MM.1S (cell line): ENCODE measurements around the gene SACS.

Experiments used
- DNase-seq: peaks from one replicate; pipeline ENCODE4 v3.0.0-alpha.2; 2015
- H2AFZ ChIP-seq: fragments of 300-600 bp; sonication (generic); 2 replicates; pipeline ENCODE4 v1.6.0; 2016; ENCODE audit warnings: antibody characterized with exemption, low read length
- H3F3A ChIP-seq: fragments of 300-600 bp; sonication (generic); 2 replicates; pipeline ENCODE4 v1.6.1; 2016; ENCODE audit warnings: mild to moderate bottlenecking, antibody characterized with exemption, low read length, moderate library complexity, mixed read lengths; ENCODE audit not compliant: insufficient read depth
- H3K27ac ChIP-seq: fragments of 300-600 bp; sonication (generic); 2 replicates; pipeline ENCODE4 v1.5.1; 2016; ENCODE audit warnings: mild to moderate bottlenecking, low read length
- H3K27me3 ChIP-seq: fragments of 300-600 bp; sonication (generic); replicated peaks from 2 replicates; pipeline ENCODE4 v1.6.0; 2016; ENCODE audit warnings: low read length; ENCODE audit not compliant: insufficient read depth
- H3K36me3 ChIP-seq: fragments of 300-600 bp; sonication (generic); replicated peaks from 2 replicates; pipeline ENCODE4 v1.6.1; 2016; ENCODE audit warnings: mild to moderate bottlenecking, low read length, mixed read lengths; ENCODE audit not compliant: insufficient read depth
- H3K4me1 ChIP-seq: fragments of 300-600 bp; sonication (generic); 2 replicates; pipeline ENCODE4 v1.6.1; 2016; ENCODE audit warnings: low read length, mixed read lengths
- H3K4me2 ChIP-seq: fragments of 300-600 bp; sonication (generic); 2 replicates; pipeline ENCODE4 v1.6.0; 2016; ENCODE audit warnings: low read depth, low read length
- H3K4me3 ChIP-seq: fragments of 300-600 bp; sonication (generic); 2 replicates; pipeline ENCODE4 v1.5.1; 2016; ENCODE audit warnings: low read length, mixed read lengths
- H3K79me2 ChIP-seq: fragments of 300-600 bp; sonication (generic); 2 replicates; pipeline ENCODE4 v1.6.1; 2016; ENCODE audit warnings: mixed run types, low read length, mixed read lengths
- H3K9ac ChIP-seq: fragments of 300-600 bp; sonication (generic); 2 replicates; pipeline ENCODE4 v1.6.1; 2016; ENCODE audit warnings: low read length, mixed read lengths
- H3K9me2 ChIP-seq: fragments of 300-600 bp; sonication (generic); replicated peaks from 2 replicates; pipeline ENCODE4 v1.6.1; 2016; ENCODE audit warnings: mild to moderate bottlenecking, low read length, mixed read lengths; ENCODE audit not compliant: insufficient read depth
- H3K9me3 ChIP-seq: fragments of 300-600 bp; sonication (generic); replicated peaks from 2 replicates; pipeline ENCODE4 v1.6.1; 2016; ENCODE audit warnings: mild to moderate bottlenecking, low read length, mixed read lengths; ENCODE audit not compliant: insufficient read depth
- H4K20me1 ChIP-seq: fragments of 300-600 bp; sonication (generic); 2 replicates; pipeline ENCODE4 v1.6.1; 2016; ENCODE audit warnings: mild to moderate bottlenecking, low read length, moderate library complexity, mixed read lengths; ENCODE audit not compliant: insufficient read depth
- EZH2 ChIP-seq: fragments of 300-600 bp; sonication (generic); optimal IDR thresholded peaks from 2 replicates; pipeline ENCODE3; 2017; ENCODE audit warnings: low read depth, mild to moderate bottlenecking, antibody characterized with exemption, low read length, mixed read lengths
- EZH2phosphoT487 ChIP-seq: fragments of 300-600 bp; sonication (generic); IDR thresholded peaks from 2 replicates; pipeline ENCODE4 v1.6.1; 2018; ENCODE audit warnings: antibody characterized with exemption, low read length
- TF ChIP-seq, protein P1 (sequence below): fragments of 300-600 bp; sonication (generic); IDR thresholded peaks from 2 replicates; pipeline ENCODE4 v1.5.1; 2016; ENCODE audit warnings: antibody characterized with exemption, low read length, mixed read lengths

Gene SACS

GRCh38 chr13:23460309-23460708 lies 26.8 kb upstream of the SACS start:
- Histone ChIP-seq H3K27ac (no peak overlapping the region), H3K4me3 (no peak overlapping the region), H3K27me3 (no peaks in the 10 kb centered on the region), H2AFZ (no peak overlapping the region), H3K4me1 (no peaks in the 10 kb centered on the region), H3K36me3 (no peaks in the 10 kb centered on the region), H3K9ac (no peak overlapping the region), H3K9me3 (no peaks in the 10 kb centered on the region), H4K20me1 (no peaks in the 10 kb centered on the region), H3K4me2 (no peak overlapping the region), H3K79me2 (no peaks in the 10 kb centered on the region), H3K9me2 (no peaks in the 10 kb centered on the region), H3F3A (no peaks in the 10 kb centered on the region)
- no peak for DNase-seq
- TF ChIP-seq EZH2phosphoT487 (no peak), EZH2 (no peak)
- TF ChIP-seq, protein P1, sequence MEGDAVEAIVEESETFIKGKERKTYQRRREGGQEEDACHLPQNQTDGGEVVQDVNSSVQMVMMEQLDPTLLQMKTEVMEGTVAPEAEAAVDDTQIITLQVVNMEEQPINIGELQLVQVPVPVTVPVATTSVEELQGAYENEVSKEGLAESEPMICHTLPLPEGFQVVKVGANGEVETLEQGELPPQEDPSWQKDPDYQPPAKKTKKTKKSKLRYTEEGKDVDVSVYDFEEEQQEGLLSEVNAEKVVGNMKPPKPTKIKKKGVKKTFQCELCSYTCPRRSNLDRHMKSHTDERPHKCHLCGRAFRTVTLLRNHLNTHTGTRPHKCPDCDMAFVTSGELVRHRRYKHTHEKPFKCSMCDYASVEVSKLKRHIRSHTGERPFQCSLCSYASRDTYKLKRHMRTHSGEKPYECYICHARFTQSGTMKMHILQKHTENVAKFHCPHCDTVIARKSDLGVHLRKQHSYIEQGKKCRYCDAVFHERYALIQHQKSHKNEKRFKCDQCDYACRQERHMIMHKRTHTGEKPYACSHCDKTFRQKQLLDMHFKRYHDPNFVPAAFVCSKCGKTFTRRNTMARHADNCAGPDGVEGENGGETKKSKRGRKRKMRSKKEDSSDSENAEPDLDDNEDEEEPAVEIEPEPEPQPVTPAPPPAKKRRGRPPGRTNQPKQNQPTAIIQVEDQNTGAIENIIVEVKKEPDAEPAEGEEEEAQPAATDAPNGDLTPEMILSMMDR, result no peak

GRCh38 chr13:23458989-23459388 lies 25.5 kb upstream of the SACS start:
- Histone ChIP-seq H3K36me3 (no peaks in the 10 kb centered on the region), H3K9me3 (no peaks in the 10 kb centered on the region), H4K20me1 (no peaks in the 10 kb centered on the region), H3K4me3 (no peak overlapping the region), H3K4me1 (no peaks in the 10 kb centered on the region), H3K27ac (no peak overlapping the region), H3K27me3 (no peaks in the 10 kb centered on the region), H3K4me2 (no peak overlapping the region), H3K79me2 (no peaks in the 10 kb centered on the region), H3F3A (no peaks in the 10 kb centered on the region), H3K9me2 (no peaks in the 10 kb centered on the region), H2AFZ (no peak overlapping the region), H3K9ac (no peak overlapping the region)
- DNase-seq, result no peak
- no peak for TF ChIP-seq EZH2phosphoT487
- TF ChIP-seq, protein P1, result no peak
- no peak for TF ChIP-seq EZH2

- H3K79me2 ChIP-seq, result no peaks in the 10 kb centered on the region
- no peak overlapping the region for H3K4me2 ChIP-seq
- H3K9me2 ChIP-seq, result no peaks in the 10 kb centered on the region
- H3K4me3 ChIP-seq, result no peak overlapping the region
- H3K27ac ChIP-seq, result no peak overlapping the region
- no peaks in the 10 kb centered on the region for H3K4me1 ChIP-seq
- H3K36me3 ChIP-seq, result no peaks in the 10 kb centered on the region
- H3F3A ChIP-seq, result no peaks in the 10 kb centered on the region
- no peaks in the 10 kb centered on the region for H3K9me3 ChIP-seq
- no peak for TF ChIP-seq EZH2phosphoT487
- TF ChIP-seq EZH2, result no peak
- TF ChIP-seq, protein P1, result no peak
- H4K20me1 ChIP-seq, result no peaks in the 10 kb centered on the region
- DNase-seq, result no peak
- no peak overlapping the region for H2AFZ ChIP-seq
- H3K9ac ChIP-seq, result no peak overlapping the region
- no peaks in the 10 kb centered on the region for H3K27me3 ChIP-seq
Observed at GRCh38 chr13:23456437-23457210, 23.1 kb upstream of the SACS start.
